Measurements from ENCODE around the gene MR1. TPM values are rescaled to one million over a fixed set of nuclear protein-coding genes. Genes with fewer than 3 reads are reported as not detected.

MR1 gene
- total and polyA plus RNA-seq, 9 of the 15 experiments (the other 6 are each of a cell fraction or from before 2014, with no cell fraction given): 9.7 to 21.7 (median 15.6) TPM

GRCh38 chr1:181084606-181084969, 50.8 kb downstream of the MR1 start:
- ATAC-seq (no peak), FAIRE-seq (no peak), DNase-seq (ENCODE audit: extremely low read depth in 1 of 4, low spot score in 3 of 4) (no peak)
- 40% methylated on average over 4 of the region's 4 CpGs for WGBS (ENCODE audit: insufficient coverage, low coverage, missing lambda C conversion rate)
- intact Hi-C loops (cut with micrococcal nuclease): loop anchor here (1.0 to 10.0 kb wide), 5 partner anchors 46 to 340 kb away; no protein-coding TSS in a partner anchor
- Histone ChIP-seq H3K9ac (ENCODE audit: insufficient read depth in 1 of 2, low read depth in 2 of 2, low read length in 2 of 2) (no peak overlapping the region), H3K4me2 (ENCODE audit: insufficient read depth, low read length) (no peak overlapping the region), H3K79me2 (ENCODE audit: control insufficient read depth, insufficient read depth, low read length) (peaks cover 14% of the 10 kb centered on the region), H3K4me3 (no peak overlapping the region), H3K4me1 (replicated peaks in 1 of 2; ENCODE audit: control insufficient read depth in 2 of 2, insufficient read depth in 2 of 2, low read length in 2 of 2) (peaks cover 16 to 20% of the 10 kb centered on the region in 2 experiments; a peak in 4 of 5 replicates), H3K27ac (ENCODE audit: extremely low read depth, low read depth, low read length) (no peak overlapping the region), H3K36me3 (ENCODE audit: control insufficient read depth, insufficient read depth, low read length) (no peaks in the 10 kb centered on the region), H4K20me1 (replicated peaks; ENCODE audit: control insufficient read depth, insufficient read depth, low read length) (peaks cover 1% of the 10 kb centered on the region; the same call in 1 of the 2 replicates), H3K9me3 (replicated peaks; ENCODE audit: control insufficient read depth, insufficient read depth, low read depth, low read length) (no peaks in the 10 kb centered on the region), H2AFZ (ENCODE audit: low read depth, low read length) (no peak overlapping the region), H3K27me3 (ENCODE audit: control insufficient read depth in 2 of 2, insufficient read depth in 2 of 2, low read length in 2 of 2) (no peaks in the 10 kb centered on the region), H3K9me1 (ENCODE audit: control insufficient read depth, insufficient read depth, low read length) (no peaks in the 10 kb centered on the region)
- POLR2A ChIA-PET: interaction anchor here (0.5 to 1.2 kb wide), 7 partner anchors 10 to 1366 kb away, joined by 3 to 6 read pairs (median 4); no protein-coding TSS in a partner anchor
- CTCF ChIA-PET (ENCODE audit: low intra/inter-chr PET ratio): interaction anchor here (0.6 to 2.5 kb wide), 5 partner anchors 58 to 390 kb away, joined by 3 to 22 read pairs (median 7); no protein-coding TSS in a partner anchor
- BruUV-seq (replicated peaks): no TSS peak
- in situ Hi-C loops (cut with MboI): loop anchor here (5.0 kb wide), 1 partner anchor 58 kb away; no protein-coding TSS in a partner anchor
- TF ChIP-seq PBX2 (CRISPR knock-in tag; IDR thresholded peaks at IDR 0.05; ENCODE audit: low read depth): no peak
- 0 out of 2 replicates have a peak, but pooled peaks have one; percentile 3 for TF ChIP-seq PBX2 (tag; conservative IDR thresholded peaks at IDR 0.05; ENCODE audit: low read depth)
- TF ChIP-seq MTA1 (IDR thresholded peaks at IDR 0.05; ENCODE audit: borderline replicate concordance): 0 out of 2 replicates have a peak, but pooled peaks have one; percentile 32
- no peak for TF ChIP-seq ETS2 (tag; IDR thresholded peaks at IDR 0.05; ENCODE audit: borderline replicate concordance, poor library complexity, severe bottlenecking)
- no peak for TF ChIP-seq TCF7L2 (IDR thresholded peaks at IDR 0.05; ENCODE audit: low read depth, low read length)
- TF ChIP-seq TCF7 (IDR thresholded peaks at IDR 0.05; ENCODE audit: borderline replicate concordance): peak; percentile 66; the same call in 1 of the 2 replicates
- peak; percentile 81; the same call in 1 of the 2 replicates for TF ChIP-seq LEF1 (IDR thresholded peaks at IDR 0.05)
- TF ChIP-seq ZNF263 (CRISPR knock-in tag; IDR thresholded peaks at IDR 0.05; ENCODE audit: borderline replicate concordance): 0 out of 2 replicates have a peak, but pooled peaks have one; percentile 1
- TF ChIP-seq SREBF2 (CRISPR knock-in tag; IDR thresholded peaks at IDR 0.05): no peak
- 0 out of 2 replicates have a peak, but pooled peaks have one; percentile 12 for TF ChIP-seq ETV1 (tag; conservative IDR thresholded peaks at IDR 0.05; ENCODE audit: low read depth)
- TF ChIP-seq ZNF316 (IDR thresholded peaks at IDR 0.05): 0 out of 2 replicates have a peak, but pooled peaks have one; percentile 20
- TF ChIP-seq KDM1A (IDR thresholded peaks at IDR 0.05): peak in 1 of 2 experiments; percentile 37; a peak in 2 of 4 replicates
- no peak for TF ChIP-seq THRAP3 (IDR thresholded peaks at IDR 0.05; ENCODE audit: borderline replicate concordance)
- TF ChIP-seq SETDB1 (IDR thresholded peaks at IDR 0.05; ENCODE audit: low read length): no peak
- 0 out of 2 replicates have a peak, but pooled peaks have one; percentile 2 for TF ChIP-seq EGR1 (conservative IDR thresholded peaks at IDR 0.05)
- no peak for TF ChIP-seq SRF (CRISPR knock-in tag; IDR thresholded peaks at IDR 0.05)
- TF ChIP-seq HNRNPL (IDR thresholded peaks at IDR 0.05; ENCODE audit: low read depth, low read length): no peak
- TF ChIP-seq FOXJ2 (tag; IDR thresholded peaks at IDR 0.05): 0 out of 2 replicates have a peak, but pooled peaks have one; percentile 5
- TF ChIP-seq, protein P1, sequence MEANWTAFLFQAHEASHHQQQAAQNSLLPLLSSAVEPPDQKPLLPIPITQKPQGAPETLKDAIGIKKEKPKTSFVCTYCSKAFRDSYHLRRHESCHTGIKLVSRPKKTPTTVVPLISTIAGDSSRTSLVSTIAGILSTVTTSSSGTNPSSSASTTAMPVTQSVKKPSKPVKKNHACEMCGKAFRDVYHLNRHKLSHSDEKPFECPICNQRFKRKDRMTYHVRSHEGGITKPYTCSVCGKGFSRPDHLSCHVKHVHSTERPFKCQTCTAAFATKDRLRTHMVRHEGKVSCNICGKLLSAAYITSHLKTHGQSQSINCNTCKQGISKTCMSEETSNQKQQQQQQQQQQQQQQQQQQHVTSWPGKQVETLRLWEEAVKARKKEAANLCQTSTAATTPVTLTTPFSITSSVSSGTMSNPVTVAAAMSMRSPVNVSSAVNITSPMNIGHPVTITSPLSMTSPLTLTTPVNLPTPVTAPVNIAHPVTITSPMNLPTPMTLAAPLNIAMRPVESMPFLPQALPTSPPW (CRISPR knock-in tag; IDR thresholded peaks at IDR 0.05): 0 out of 2 replicates have a peak, but pooled peaks have one; percentile 2
- TF ChIP-seq NFIC (IDR thresholded peaks at IDR 0.05): peak; percentile 53
